Skeletal muscle tissue (tissue), 4 donors: ENCODE measurements around the gene TMEM212. TPM values are rescaled to one million over a fixed set of nuclear protein-coding genes. Genes with fewer than 3 reads are reported as not detected.

Experiments used
- H3K27ac ChIP-seq: one replicate; pipeline ENCODE4 v1.7.0; 2013; ENCODE audit warnings: mild to moderate bottlenecking, low read depth, low read length, inconsistent platforms
- H3K27me3 ChIP-seq, 3 donors: one replicate each; pipeline ENCODE4 v1.7.0; 2013; ENCODE audit warnings: low read length in 3 of 3; ENCODE audit not compliant: control insufficient read depth in 3 of 3, insufficient read depth in 3 of 3
- H3K36me3 ChIP-seq, 3 donors: one replicate each; pipeline ENCODE4 v1.7.0; 2013; ENCODE audit warnings: low read length in 3 of 3; ENCODE audit not compliant: control insufficient read depth in 3 of 3, insufficient read depth in 3 of 3
- H3K4me1 ChIP-seq, 3 donors: one replicate each; pipeline ENCODE4 v1.7.0; 2013; ENCODE audit warnings: low read length in 3 of 3, mild to moderate bottlenecking in 3 of 3; ENCODE audit not compliant: control insufficient read depth in 3 of 3, insufficient read depth in 3 of 3
- H3K4me3 ChIP-seq, 3 donors: one replicate each; pipeline ENCODE4 v1.7.0; 2013; ENCODE audit warnings: low read length in 3 of 3
- H3K9ac ChIP-seq, 3 donors: one replicate each; pipeline ENCODE4 v1.7.0; 2013; ENCODE audit warnings: low read length in 3 of 3, mild to moderate bottlenecking in 3 of 3, moderate library complexity in 2 of 3, low read depth in 1 of 3
- H3K9me3 ChIP-seq, 3 donors: one replicate each; pipeline ENCODE4 v1.7.0; 2013; ENCODE audit warnings: low read length in 3 of 3; ENCODE audit not compliant: control insufficient read depth in 3 of 3
- total RNA-seq: library from RNA; depleted of rRNA; stranded (reverse); fragments of >200 nt; gene quantifications from one replicate; pipeline ENCODE4 v1.2.3, GENCODE V29; 2014
- donor health status: Osteomylitis.

Gene TMEM212
- total RNA-seq, 1 donor from 2014 or later: not detected

DNA sequence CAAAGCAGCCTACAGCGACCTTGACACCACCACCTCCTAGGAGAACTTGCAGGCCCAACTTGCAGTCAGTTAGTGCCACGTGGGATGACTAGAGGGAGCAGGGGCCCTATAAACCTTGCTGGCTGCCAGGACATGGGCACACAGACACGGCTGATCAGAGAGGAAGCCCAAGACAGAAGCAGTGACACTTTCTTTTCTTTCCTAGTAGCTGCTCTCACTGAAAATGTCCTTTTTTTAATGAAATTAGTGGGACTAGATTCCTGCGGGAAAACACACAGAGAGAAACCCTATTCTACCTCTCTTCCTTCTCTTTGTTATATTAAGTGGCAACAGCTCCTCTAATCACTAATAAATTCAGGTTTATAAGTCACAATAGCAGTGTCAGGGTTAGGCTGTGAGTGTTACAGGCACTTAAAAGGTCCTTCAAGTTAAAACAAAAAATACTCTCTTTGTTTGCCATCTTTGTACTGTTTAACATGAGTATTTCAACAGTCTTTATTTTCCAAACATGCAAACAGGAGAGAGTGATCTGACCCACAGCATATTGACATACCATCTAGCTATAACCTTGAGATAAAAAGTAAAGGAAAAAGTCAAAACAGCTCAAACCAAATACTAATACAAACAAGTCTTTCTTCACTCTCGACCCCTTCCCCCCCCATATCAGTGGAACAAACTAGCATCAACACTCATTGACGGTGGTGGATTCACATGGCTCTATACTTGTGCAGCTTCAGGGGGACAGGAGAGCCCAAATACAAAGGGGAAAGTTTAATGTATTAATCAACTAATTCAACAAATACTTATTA, 2.1 kb upstream of the TMEM212 start:
- no peaks in the 10 kb centered on the region for H3K27me3 ChIP-seq
- no peaks in the 10 kb centered on the region for H3K36me3 ChIP-seq
- no peaks in the 10 kb centered on the region for H3K9me3 ChIP-seq
- no peak overlapping the region for H3K27ac ChIP-seq
- peaks cover 0 to 8% (median 4%) of the 10 kb centered on the region in 3 donors for H3K4me1 ChIP-seq
- no peak overlapping the region for H3K4me3 ChIP-seq
- H3K9ac ChIP-seq: no peak overlapping the region

DNA sequence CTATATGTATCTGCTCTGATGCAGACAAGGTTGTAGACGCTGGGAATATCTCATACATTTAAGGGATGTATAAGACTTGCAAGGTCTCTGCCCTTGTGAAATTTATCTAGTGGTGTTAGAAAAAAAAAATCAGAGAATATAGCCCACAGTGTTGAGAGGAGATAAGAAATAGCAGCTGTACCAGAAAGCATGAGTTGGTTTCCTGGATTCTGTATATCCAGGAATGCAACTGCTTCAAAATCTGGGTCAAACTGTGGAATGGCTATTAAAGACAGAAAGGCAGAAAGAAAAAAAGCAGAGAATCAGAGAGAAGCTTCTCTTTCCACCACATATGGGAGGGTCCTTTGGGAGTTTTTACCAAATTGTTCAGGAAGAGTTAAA, 1.5 kb upstream of the TMEM212 start:
- H3K4me1 ChIP-seq: peaks cover 0 to 8% (median 4%) of the 10 kb centered on the region in 3 donors
- H3K27me3 ChIP-seq: no peaks in the 10 kb centered on the region
- H3K9me3 ChIP-seq: no peaks in the 10 kb centered on the region
- no peak overlapping the region for H3K9ac ChIP-seq
- no peak overlapping the region for H3K27ac ChIP-seq
- H3K36me3 ChIP-seq: no peaks in the 10 kb centered on the region
- no peak overlapping the region for H3K4me3 ChIP-seq

GRCh38 chr3:171844873-171845272, 1.7 kb downstream of the TMEM212 start:
- Histone ChIP-seq H3K4me3 (no peak overlapping the region), H3K9ac (no peak overlapping the region), H3K9me3 (no peaks in the 10 kb centered on the region), H3K4me1 (no peaks in the 10 kb centered on the region), H3K36me3 (no peaks in the 10 kb centered on the region), H3K27ac (no peak overlapping the region), H3K27me3 (no peaks in the 10 kb centered on the region)

DNA sequence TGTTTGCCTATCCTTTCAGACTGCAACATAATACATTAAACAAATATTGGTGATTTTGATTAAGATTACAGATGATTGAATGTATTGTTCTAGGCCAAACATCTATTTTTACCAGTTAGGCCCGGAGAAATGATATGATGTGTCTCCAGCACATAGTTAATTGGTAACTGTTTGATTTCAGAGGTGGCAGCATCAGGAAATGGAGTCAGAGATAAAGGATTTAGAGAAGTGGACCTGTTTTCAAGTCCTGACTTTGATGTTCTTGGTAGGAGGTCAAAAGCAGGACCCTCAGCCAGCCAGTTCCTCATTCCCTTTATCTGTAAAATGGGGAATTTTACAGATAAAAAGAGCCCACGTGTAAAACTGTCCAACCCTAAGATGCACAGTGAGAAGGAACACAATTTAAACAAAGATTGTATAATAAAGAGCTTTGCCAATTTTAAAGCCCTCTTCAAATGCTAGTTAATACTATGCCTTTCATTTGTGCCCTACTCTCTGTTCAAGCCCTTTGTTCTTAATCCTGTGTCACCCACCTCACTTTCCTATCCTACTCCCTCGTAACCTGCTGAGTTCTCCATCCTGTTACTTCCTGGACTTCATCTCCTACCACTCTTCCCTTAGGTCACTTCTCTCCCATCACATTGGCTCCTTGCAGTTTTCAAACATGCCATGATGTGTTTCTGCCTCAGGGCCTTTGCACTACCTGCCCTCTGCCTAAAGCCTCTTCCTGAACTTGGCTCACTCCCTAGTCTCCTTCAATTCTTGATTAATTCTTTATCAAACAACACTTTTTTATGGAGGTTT, 2.5 kb downstream of the TMEM212 start:
- no peaks in the 10 kb centered on the region for H3K4me1 ChIP-seq
- H3K36me3 ChIP-seq: no peaks in the 10 kb centered on the region
- no peaks in the 10 kb centered on the region for H3K9me3 ChIP-seq
- no peaks in the 10 kb centered on the region for H3K27me3 ChIP-seq
- H3K27ac ChIP-seq: no peak overlapping the region
- no peak overlapping the region for H3K4me3 ChIP-seq
- no peak overlapping the region for H3K9ac ChIP-seq

GRCh38 chr3:171846597-171846996, 3.4 kb downstream of the TMEM212 start:
- H3K36me3 ChIP-seq: no peaks in the 10 kb centered on the region
- no peak overlapping the region for H3K27ac ChIP-seq

DNA sequence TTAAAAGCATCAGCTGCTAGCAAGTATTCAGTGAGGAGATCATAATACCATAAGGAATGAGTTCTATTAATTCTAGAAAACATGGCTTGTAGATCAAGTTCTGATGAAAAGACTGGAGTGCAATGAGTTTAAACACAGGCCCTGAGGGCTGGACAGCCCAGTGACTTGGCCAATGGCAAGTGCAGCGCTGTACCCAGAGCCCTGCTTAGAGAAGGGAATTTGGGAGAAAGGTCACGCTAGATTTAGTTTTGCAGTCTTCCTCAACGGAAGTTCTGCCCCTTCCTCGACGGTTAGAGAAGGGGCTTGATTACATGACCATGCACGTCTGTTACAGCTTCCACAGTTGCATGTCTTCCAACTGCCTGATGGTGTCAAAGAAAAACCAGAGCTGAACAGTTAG, 4.0 kb downstream of the TMEM212 start:
- H3K9me3 ChIP-seq: no peaks in the 10 kb centered on the region

More at GRCh38 chr3:171846597-171846996, 3.4 kb downstream of the TMEM212 start:
- Histone ChIP-seq H3K9ac (no peak overlapping the region), H3K4me1 (no peaks in the 10 kb centered on the region), H3K9me3 (no peaks in the 10 kb centered on the region), H3K27me3 (no peaks in the 10 kb centered on the region), H3K4me3 (no peak overlapping the region)

GRCh38 chr3:171847595-171848259, 4.6 kb downstream of the TMEM212 start:
- Histone ChIP-seq H3K27me3 (no peaks in the 10 kb centered on the region), H3K9ac (no peak overlapping the region), H3K9me3 (no peaks in the 10 kb centered on the region), H3K36me3 (no peaks in the 10 kb centered on the region), H3K4me1 (no peaks in the 10 kb centered on the region), H3K27ac (no peak overlapping the region), H3K4me3 (no peak overlapping the region)

More for the DNA sequence above, 4.0 kb downstream of the TMEM212 start:
- Histone ChIP-seq H3K27me3 (no peaks in the 10 kb centered on the region), H3K36me3 (no peaks in the 10 kb centered on the region), H3K4me3 (no peak overlapping the region), H3K9ac (no peak overlapping the region), H3K4me1 (no peaks in the 10 kb centered on the region), H3K27ac (no peak overlapping the region)

DNA sequence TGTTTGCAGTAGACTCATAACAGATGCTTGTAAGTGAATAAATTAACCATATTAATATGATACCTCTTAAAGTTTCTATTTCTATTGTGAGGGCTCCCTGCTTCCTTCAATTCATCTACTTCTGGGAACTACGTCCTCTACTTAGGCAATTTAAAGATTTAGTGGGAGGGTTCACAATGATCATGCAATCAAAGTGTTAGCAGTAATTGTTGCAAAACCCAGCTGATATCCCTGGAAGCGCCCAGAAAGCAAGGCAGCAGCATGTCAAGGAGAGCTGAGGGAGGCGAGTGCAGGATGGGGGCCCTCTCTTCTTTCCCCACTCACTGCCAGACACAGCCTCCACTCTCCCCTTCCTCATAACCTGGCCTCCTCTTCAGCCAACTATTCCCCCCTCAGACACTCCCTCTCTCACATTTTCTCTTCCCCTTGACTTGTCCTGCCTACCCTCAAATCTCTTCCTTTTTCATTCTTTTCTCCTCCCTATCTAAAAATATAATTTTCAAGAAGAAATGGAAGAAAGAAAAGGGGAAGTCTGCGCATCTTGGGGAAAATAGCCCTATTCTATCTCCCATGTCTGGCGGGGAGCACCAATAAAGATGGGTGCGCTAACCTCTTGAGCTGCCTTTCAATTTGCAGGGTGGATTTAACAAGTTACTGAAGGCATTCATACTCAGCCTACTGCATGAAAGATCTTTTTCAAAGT, 6.6 kb downstream of the TMEM212 start:
- H3K27me3 ChIP-seq: no peaks in the 10 kb centered on the region
- H3K9me3 ChIP-seq: peaks cover 0 to 7% (median 0%) of the 10 kb centered on the region in 3 donors
- no peak overlapping the region for H3K9ac ChIP-seq
- H3K4me1 ChIP-seq: no peaks in the 10 kb centered on the region
- H3K4me3 ChIP-seq: no peak overlapping the region
- no peak overlapping the region for H3K27ac ChIP-seq
- H3K36me3 ChIP-seq: no peaks in the 10 kb centered on the region

GRCh38 chr3:171850320-171850959, 7.3 kb downstream of the TMEM212 start:
- Histone ChIP-seq H3K4me3 (no peak overlapping the region), H3K4me1 (no peaks in the 10 kb centered on the region), H3K9me3 (peaks cover 0 to 9% (median 0%) of the 10 kb centered on the region in 3 donors), H3K27ac (no peak overlapping the region), H3K36me3 (no peaks in the 10 kb centered on the region), H3K27me3 (no peaks in the 10 kb centered on the region), H3K9ac (no peak overlapping the region)
